Dendritic cell treated with granulocyte-macrophage colony-stimulating factor and Interleukin-4, amounts not matched to agents 40 ng/mL and 50 ng/mL, for 4 days (primary cell): Measurements from ENCODE around the gene IPP.
"Not testable (repeated sequence)": the region's sequence is repeated elsewhere in the genome, so short reads cannot be mapped to it uniquely, and the experiment has no call there.

ENCODE experiments used
- H3K27ac Mint-ChIP-seq: one replicate; pipeline ENCODE4 v1.8.0; 2022; ENCODE audit warnings: mild to moderate bottlenecking, mixed read lengths
- H3K27me3 Mint-ChIP-seq: one replicate; pipeline ENCODE4 v1.8.0; 2022; ENCODE audit warnings: mild to moderate bottlenecking, mixed read lengths
- H3K36me3 Mint-ChIP-seq: one replicate; pipeline ENCODE4 v1.8.0; 2022; ENCODE audit warnings: low read depth, mixed read lengths
- H3K4me1 Mint-ChIP-seq: one replicate; pipeline ENCODE4 v1.8.0; 2022; ENCODE audit warnings: low read depth, mixed read lengths
- H3K4me3 Mint-ChIP-seq: one replicate; pipeline ENCODE4 v1.8.0; 2022; ENCODE audit warnings: mild to moderate bottlenecking, moderate library complexity, mixed read lengths
- H3K9me3 Mint-ChIP-seq: one replicate; pipeline ENCODE4 v1.8.0; 2022; ENCODE audit warnings: mixed read lengths
- intact Hi-C: fragments of 100-400 bp; cut with micrococcal nuclease; formaldehyde crosslinking; loops from one replicate; pipeline ENCODE4 v1.15.0; 2022

Gene IPP

DNA sequence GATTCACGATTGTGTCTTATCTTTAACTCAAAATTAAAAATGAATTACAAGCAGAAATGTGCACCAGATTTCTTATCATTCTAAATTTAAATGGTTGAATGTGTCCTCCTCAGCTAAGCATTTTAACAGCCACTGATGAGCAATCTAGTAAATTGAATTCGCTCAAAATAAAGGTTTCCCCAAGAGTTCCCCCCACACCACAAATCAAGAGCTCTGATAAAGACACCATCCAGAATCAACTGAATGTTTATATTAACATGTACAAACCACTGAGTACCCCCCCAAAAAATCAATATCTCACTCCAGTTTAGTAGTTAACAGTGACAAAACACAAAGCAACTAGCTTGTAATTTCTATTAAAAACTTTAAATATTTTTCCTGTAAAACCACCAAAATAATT is 66.1 kb downstream of the IPP start:
- Mint-ChIP-seq H3K36me3 (peaks cover 42% of the 10 kb centered on the region), H3K4me3 (peak overlapping the region; percentile 97), H3K27ac (peak overlapping the region; percentile 90), H3K9me3 (no peaks in the 10 kb centered on the region), H3K27me3 (no peaks in the 10 kb centered on the region), H3K4me1 (peaks cover 46% of the 10 kb centered on the region)
- intact Hi-C loops = loop anchor here (5.0 to 10.0 kb wide), 2 partner anchors 37 to 160 kb away; no protein-coding TSS in a partner anchor

DNA sequence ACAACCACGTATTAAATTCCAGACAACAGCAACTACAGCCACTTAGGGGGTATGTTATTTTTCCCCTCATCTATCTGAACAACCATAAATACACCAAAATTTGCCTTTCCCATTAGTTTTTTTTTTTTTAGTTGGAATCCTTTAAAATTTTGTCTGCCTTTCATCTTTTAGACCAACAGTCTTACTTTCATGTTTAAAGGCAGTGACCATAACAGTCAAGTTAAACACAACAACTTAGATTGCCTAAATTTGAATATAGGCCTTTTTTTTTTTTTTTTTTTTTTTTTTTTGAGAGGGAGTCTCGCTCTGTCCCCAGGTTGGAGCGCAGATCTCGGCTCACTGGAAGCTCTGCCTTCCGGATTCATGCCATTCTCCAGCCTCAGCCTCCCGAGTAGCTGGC is 67.5 kb downstream of the IPP start:
- Mint-ChIP-seq H3K4me3 (no peak overlapping the region), H3K27ac (peak overlapping the region; percentile 37)
- intact Hi-C loops = loop anchor here (5.0 to 10.0 kb wide), 2 partner anchors 36 to 162 kb away; no protein-coding TSS in a partner anchor

DNA sequence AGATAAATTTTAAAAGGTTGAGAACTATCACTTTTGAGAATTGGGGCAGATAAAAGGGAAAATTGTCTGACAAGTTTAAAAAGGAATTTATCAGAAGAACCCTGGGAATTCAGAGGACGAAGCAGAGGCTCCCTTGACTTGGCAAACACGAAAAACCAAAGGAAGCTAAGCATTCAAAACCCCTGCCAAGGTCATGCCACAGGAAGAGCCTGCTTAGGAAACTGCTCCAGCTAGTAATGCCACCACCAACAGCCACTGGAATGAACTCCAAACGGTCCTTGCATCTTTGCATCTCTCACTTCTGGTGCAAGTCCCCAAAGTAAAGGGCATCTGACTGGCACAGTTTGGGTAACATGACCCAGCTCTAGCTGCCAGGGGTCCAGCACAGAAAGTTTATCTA is 71.3 kb downstream of the IPP start:
- peaks cover 17% of the 10 kb centered on the region for H3K36me3 Mint-ChIP-seq
- H3K9me3 Mint-ChIP-seq = no peaks in the 10 kb centered on the region
- intact Hi-C loops = no loop called here
- no peaks in the 10 kb centered on the region for H3K27me3 Mint-ChIP-seq
- no peak overlapping the region for H3K4me3 Mint-ChIP-seq
- no peak overlapping the region for H3K27ac Mint-ChIP-seq
- peaks cover 56% of the 10 kb centered on the region for H3K4me1 Mint-ChIP-seq

More for the DNA sequence above, 67.5 kb downstream of the IPP start:
- Mint-ChIP-seq H3K36me3 (peaks cover 35% of the 10 kb centered on the region), H3K9me3 (no peaks in the 10 kb centered on the region), H3K27me3 (no peaks in the 10 kb centered on the region), H3K4me1 (peaks cover 51% of the 10 kb centered on the region)

DNA sequence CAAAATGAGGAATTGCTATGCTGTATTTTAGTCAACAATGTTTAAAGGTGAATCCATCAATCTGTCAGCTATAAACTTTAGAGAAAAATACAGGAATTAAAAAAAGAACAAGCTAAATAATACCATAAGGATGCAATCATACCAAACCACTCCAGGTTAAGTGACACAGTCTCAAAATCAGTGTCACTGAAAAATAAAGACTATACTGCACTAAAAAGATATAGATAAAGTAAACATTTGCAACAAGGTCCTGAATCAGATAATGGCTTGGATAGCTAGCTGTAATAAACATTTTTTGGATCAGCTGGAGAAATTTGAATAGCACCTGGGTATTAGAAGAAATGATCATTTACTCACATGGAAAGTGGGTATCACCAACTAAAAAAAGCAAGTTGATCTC is 72.0 kb downstream of the IPP start:
- Mint-ChIP-seq H3K27me3 (no peaks in the 10 kb centered on the region), H3K36me3 (peaks cover 22% of the 10 kb centered on the region), H3K4me1 (peaks cover 60% of the 10 kb centered on the region), H3K27ac (no peak overlapping the region), H3K9me3 (no peaks in the 10 kb centered on the region), H3K4me3 (no peak overlapping the region)
- intact Hi-C loops = no loop called here

DNA sequence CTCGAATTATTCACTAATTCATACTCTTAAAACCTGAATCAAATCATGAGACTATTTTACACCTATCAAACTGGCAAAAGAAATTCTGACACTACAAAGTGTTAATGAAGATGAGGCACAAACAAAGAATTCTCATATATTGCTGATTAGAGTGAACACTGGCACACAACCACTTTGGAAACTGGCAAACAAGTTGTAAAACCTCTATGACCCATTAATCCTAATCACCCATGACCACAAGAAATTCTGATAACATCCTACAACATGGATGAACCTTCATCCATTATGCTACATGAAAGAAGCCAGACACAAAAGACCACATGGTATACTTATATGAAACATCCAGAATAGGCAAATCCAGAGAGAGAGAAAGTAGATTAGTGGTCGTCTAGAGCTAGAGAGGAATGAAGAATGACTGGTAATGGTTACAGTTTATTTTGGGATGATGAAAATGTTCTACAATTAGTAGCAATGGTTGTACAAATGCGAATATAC is 72.7 kb downstream of the IPP start:
- intact Hi-C loops = no loop called here
- Mint-ChIP-seq H3K36me3 (peaks cover 22% of the 10 kb centered on the region), H3K9me3 (no peaks in the 10 kb centered on the region), H3K4me1 (peaks cover 61% of the 10 kb centered on the region), H3K27me3 (no peaks in the 10 kb centered on the region), H3K4me3 (no peak overlapping the region), H3K27ac (no peak overlapping the region)

DNA sequence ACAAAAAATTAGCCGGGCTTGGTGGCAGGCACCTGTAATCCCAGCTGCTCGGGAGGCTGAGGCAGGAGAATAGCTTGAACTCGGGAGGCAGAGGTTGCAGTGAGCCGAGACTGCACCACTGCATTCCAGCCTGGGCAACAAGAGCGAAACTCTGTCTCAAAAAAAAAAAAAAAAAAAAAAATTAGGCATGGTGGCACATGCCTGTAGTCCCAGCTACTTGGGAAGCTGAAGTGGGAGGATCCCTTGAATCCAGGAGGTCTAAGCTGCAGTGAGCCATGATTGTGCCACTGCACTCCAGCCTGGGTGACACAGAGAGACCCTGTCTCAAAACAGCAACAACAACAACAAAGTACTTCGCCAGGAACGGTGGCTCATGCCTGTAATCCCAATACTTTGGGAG is 73.9 kb downstream of the IPP start:
- intact Hi-C loops, H3K4me3 Mint-ChIP-seq, H3K9me3 Mint-ChIP-seq, H3K27me3 Mint-ChIP-seq: not testable (repeated sequence)
- Mint-ChIP-seq H3K36me3 (peaks cover 26% of the 10 kb centered on the region), H3K27ac (peak overlapping the region; percentile 15), H3K4me1 (peaks cover 64% of the 10 kb centered on the region)

DNA sequence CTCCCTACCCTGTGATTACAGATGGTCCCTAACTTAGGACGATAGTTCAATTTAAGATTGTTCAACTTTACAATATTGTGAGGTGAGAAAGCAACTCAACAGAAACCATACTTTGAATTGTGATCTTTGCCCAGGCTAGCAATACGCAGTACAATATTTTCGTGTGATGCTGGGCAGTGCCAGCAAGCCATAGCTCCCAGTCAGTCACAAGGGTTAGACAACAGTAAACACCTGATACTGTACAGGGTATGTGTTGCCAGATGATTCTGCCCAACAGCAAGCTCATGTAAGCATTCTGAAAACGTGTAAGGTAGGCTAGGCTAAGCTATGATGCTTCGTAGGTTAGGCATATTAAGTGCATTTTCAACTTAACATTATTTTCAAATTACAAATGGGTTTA is 76.0 kb downstream of the IPP start:
- Mint-ChIP-seq H3K4me3 (no peak overlapping the region), H3K27ac (no peak overlapping the region), H3K9me3 (no peaks in the 10 kb centered on the region), H3K36me3 (peaks cover 40% of the 10 kb centered on the region), H3K4me1 (peaks cover 55% of the 10 kb centered on the region), H3K27me3 (no peaks in the 10 kb centered on the region)
- intact Hi-C loops = no loop called here

DNA sequence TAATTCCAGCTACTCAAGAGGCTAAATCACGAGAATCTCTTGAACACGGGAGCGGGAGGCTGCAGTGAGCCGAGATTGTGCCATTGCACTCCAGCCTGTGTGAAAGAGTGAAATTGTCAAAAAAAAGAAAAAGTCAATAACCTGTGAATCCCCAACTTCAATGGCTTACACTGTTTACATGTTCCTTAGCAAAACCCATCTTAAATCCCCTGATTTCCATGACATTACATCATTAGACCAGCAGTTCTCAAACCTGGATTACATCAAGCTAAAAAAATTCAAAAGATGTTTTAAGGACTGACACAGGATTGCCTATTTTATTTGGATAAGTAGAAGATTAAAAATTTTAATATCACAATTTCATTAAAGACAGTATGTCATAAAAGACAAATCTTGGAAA is 76.5 kb downstream of the IPP start:
- Mint-ChIP-seq H3K4me3 (no peak overlapping the region), H3K27me3 (no peaks in the 10 kb centered on the region), H3K36me3 (peaks cover 40% of the 10 kb centered on the region), H3K9me3 (no peaks in the 10 kb centered on the region), H3K27ac (no peak overlapping the region), H3K4me1 (peaks cover 50% of the 10 kb centered on the region)
- intact Hi-C loops = no loop called here

DNA sequence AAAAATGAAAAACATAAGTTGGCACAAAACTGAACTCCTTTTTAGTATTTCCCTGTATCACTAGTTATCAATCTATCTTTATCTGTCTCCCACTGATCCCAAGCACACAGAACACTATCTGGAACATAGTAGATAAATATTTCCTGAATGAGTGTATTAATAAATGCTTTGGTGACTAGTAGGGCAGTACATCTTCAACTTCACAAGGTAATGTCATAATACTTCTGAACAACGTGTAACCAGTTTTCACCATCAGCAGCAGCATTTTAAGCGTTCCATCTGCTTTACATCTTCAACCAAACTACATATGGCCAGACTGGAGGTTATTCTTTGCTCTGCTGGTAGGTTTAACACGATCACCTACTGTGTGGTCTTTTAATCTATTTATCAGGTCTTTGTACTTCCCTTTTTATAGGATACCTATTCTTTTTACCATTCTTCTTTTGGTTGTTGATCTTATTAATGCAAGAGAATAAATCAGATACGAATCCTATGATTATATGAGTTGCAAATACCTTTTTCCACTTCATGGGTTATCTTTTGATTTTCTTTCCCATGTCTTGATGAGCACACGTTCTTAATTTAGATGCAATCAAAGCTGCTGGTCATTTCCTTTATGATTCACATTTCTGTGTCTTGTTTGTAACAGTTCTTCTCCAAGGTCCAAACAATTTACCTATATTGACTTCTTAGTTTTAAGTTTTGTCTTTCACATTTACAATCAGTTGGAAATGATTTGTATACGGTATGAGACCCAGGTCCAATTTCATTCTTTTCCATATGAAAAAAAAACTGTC is 80.4 kb downstream of the IPP start:
- no peak overlapping the region for H3K27ac Mint-ChIP-seq
- peaks cover 35% of the 10 kb centered on the region for H3K4me1 Mint-ChIP-seq
- H3K36me3 Mint-ChIP-seq = peaks cover 54% of the 10 kb centered on the region
- intact Hi-C loops = no loop called here
- H3K27me3 Mint-ChIP-seq = no peaks in the 10 kb centered on the region
- H3K4me3 Mint-ChIP-seq = no peak overlapping the region
- H3K9me3 Mint-ChIP-seq = no peaks in the 10 kb centered on the region

DNA sequence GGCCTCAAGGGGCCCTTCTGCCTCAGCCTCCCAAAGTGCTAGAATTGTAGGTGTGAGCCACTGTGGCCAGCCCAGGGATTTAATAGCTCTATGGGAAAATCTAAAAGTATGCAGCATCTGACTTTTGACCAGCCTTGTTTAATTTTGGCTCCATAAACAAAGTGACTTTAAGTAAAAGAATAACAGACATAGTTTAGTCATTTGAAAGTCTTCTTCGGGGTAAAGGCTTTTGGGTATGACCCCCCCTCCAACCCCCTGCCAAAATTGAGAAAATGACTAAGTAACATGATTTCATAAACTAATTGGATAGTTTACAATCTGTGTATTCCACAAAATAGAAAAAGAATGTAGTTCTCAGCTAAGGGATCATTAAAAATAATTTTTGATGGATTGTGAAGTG is 81.1 kb downstream of the IPP start:
- no peaks in the 10 kb centered on the region for H3K27me3 Mint-ChIP-seq
- H3K27ac Mint-ChIP-seq = no peak overlapping the region
- peaks cover 35% of the 10 kb centered on the region for H3K4me1 Mint-ChIP-seq
- H3K36me3 Mint-ChIP-seq = peaks cover 54% of the 10 kb centered on the region
- no peaks in the 10 kb centered on the region for H3K9me3 Mint-ChIP-seq
- intact Hi-C loops = no loop called here
- no peak overlapping the region for H3K4me3 Mint-ChIP-seq

DNA sequence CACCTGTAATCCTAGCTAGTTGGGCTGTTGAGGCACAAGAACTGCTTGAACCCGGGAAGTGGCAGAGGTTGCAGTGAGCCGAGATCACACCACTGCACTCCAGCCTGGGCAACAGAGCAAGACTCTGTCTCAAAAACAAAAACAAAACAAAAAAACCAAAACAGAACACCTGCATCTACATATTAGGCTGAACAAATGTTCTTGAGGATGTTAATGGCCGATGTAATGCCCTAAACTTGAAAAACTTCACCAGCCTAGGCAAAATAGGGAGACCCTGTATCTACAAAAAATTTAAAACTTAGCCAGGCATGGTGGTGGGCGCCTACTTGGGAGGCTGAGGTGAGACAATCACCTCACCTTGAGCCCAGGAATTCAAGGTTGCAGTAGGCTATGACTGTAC is 81.9 kb downstream of the IPP start:
- H3K4me1 Mint-ChIP-seq = peaks cover 31% of the 10 kb centered on the region
- no peak overlapping the region for H3K27ac Mint-ChIP-seq
- no peak overlapping the region for H3K4me3 Mint-ChIP-seq
- intact Hi-C loops = no loop called here
- H3K9me3 Mint-ChIP-seq = no peaks in the 10 kb centered on the region
- no peaks in the 10 kb centered on the region for H3K27me3 Mint-ChIP-seq
- H3K36me3 Mint-ChIP-seq = peaks cover 56% of the 10 kb centered on the region

DNA sequence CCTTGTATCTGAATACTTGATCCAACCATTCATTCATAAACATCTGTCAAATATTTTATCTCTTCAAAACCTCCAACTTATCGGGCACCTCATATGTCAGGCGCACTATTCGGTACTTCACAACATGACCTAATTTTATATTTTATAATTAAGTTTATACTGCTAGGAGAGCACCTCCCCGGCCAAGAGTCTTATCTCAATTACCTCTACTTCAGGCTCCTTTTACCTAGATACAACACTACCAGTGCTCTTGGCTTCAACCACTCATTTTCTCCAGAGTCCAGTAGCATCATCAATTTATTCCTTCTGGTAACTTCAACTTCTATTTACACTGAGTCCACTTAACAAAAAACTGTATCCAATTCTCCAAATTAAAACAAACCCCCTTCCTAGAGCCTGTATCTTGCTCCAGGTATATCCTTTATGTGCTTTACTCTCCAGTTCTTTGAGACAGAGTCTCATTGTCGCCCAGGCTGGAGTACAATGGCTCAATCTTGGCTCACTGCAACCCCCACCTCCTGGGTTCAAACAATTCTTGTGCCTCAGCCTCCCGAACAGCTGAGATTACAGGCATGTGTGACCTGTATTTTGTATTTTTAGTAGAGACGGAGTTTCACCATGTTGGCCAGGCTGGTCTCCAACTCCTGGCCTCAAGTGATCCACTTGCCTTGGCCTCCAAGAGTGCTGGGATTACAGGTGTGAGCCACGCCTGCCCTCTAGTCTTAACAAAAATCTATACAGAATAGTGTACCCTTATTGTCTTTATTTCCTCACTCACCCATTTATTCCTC is 82.9 kb downstream of the IPP start:
- Mint-ChIP-seq H3K4me1 (peaks cover 21% of the 10 kb centered on the region), H3K27me3 (no peaks in the 10 kb centered on the region), H3K36me3 (peaks cover 48% of the 10 kb centered on the region), H3K27ac (no peak overlapping the region), H3K9me3 (no peaks in the 10 kb centered on the region), H3K4me3 (no peak overlapping the region)
- intact Hi-C loops = no loop called here

DNA sequence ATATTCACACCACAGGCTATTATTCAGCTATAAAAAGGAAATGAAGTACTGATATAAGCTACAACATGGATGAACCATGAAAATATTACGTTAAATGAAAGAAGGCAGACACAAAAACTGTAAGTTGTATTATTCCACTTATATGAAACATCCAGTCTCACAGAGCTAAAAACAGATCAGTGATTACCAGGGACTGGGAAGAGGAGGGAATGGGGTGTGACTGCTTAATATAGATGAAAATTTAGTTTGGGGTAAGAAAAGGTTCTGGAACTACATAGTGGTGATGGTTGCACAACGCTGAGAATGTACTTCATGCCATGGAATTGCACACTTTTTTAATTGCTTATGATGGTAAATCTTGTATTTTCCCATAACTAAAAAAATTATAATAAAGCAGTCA is 83.6 kb downstream of the IPP start:
- Mint-ChIP-seq H3K4me3 (no peak overlapping the region), H3K27ac (no peak overlapping the region), H3K36me3 (peaks cover 46% of the 10 kb centered on the region), H3K9me3 (no peaks in the 10 kb centered on the region), H3K27me3 (no peaks in the 10 kb centered on the region), H3K4me1 (peaks cover 18% of the 10 kb centered on the region)
- intact Hi-C loops = no loop called here

DNA sequence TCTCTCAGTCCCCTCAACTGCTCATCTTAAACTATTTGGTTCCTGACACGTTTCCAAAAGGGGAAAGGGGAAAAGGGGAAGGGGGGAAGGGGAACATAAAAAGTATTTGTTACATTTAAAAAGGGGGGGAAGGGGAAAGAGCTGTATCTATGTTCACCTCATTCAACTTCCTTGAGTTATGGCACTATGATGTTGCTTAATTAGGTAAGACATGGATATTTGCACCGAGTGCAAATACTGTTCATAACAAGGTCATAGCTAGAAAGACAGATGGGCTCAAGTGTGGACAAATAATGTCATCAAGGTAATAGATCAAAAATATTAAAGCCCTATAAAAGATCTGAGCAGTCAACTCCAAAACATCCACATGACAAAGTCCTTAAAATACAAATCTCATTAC is 90.1 kb downstream of the IPP start:
- Mint-ChIP-seq H3K4me3 (no peak overlapping the region), H3K27me3 (no peaks in the 10 kb centered on the region), H3K9me3 (no peaks in the 10 kb centered on the region), H3K36me3 (peaks cover 81% of the 10 kb centered on the region), H3K4me1 (no peaks in the 10 kb centered on the region), H3K27ac (no peak overlapping the region)
- intact Hi-C loops = no loop called here
